HG03097 (cell line): ENCODE data around the gene ENO2.

Experiments
- ATAC-seq: cut with Tn5 transposase; IDR thresholded peaks from one replicate; pipeline ENCODE4 v1.9.1; 2021; ENCODE audit not compliant: unreplicated experiment, low FRiP score

The ENO2 gene

GRCh38 chr12:6959058-6959804 lies 44.9 kb downstream of the ENO2 start:
- ATAC-seq: peak; percentile 42

DNA sequence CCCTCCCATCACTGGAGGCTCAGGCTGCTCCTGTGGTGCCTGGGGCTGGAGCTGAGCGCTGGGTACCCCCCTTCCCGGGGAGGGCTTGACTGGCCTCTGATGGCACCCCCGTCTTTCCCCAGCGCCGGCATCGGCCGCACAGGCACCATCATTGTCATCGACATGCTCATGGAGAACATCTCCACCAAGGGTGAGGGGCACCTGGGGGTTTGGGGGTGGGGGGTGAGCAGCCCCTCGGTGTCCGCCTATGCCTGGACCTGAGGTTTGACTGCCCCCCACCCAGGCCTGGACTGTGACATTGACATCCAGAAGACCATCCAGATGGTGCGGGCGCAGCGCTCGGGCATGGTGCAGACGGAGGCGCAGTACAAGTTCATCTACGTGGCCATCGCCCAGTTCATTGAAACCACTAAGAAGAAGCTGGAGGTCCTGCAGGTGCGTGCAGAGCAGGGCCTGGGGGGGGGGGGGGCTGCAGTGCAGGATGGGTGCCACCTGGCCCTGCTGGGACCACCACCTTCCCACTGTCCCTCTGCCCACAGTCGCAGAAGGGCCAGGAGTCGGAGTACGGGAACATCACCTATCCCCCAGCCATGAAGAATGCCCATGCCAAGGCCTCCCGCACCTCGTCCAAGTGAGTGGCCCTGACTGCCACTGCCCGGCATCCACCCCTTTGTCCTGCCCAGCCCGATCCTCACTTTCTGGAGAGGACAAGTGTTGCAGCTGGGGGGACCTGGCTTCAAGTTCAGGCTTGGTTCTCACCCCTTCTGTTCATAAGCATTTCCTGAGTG lies 45.6 kb downstream of the ENO2 start:
- ATAC-seq: no peak

DNA sequence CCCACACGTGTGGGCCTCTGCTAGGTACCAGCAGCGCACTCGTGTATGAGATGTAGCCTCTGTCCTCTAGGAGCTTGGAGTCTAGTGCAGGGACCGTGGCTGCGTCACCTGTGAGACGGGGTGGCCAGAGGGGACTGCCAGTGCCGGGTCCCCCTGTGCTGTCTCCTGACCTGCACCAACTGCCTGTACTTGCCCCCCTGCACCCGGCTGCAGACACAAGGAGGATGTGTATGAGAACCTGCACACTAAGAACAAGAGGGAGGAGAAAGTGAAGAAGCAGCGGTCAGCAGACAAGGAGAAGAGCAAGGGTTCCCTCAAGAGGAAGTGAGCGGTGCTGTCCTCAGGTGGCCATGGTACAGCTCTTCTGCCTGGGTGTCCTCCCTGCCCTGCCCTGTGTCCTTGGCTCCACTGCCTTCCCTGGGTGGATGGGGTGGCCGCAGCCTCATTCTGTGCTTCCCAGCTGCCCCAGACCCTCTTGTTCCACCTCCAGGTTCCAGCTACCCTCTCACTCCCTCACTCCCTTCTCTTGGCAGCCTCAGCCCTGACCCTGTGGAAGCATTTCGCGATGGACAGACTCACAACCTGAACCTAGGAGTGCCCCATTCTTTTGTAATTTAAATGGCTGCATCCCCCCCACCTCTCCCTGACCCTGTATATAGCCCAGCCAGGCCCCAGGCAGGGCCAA lies 46.4 kb downstream of the ENO2 start:
- ATAC-seq: no peak

DNA sequence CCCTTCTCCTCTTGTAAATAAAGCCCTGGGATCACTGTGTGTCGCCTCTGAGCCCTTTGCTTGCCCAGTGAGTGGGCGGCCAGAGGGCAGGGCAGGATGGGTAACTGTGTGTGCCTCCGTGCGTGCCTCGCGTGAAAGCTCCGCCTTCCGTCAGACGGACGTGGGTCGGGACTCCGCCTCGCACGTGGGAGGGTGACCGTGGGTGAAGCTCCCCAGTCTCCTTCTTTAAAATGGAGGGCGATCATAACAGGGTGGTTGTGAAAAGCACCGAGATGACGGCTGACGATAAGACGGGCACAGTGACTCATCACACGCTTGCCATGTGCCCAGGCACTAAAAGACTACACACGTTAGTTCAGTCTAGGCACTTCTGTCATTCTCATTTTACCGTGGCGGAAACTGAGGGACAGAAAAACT lies 46.9 kb downstream of the ENO2 start:
- no peak for ATAC-seq

GRCh38 chr12:6961695-6962284 lies 47.4 kb downstream of the ENO2 start:
- ATAC-seq: no peak

DNA sequence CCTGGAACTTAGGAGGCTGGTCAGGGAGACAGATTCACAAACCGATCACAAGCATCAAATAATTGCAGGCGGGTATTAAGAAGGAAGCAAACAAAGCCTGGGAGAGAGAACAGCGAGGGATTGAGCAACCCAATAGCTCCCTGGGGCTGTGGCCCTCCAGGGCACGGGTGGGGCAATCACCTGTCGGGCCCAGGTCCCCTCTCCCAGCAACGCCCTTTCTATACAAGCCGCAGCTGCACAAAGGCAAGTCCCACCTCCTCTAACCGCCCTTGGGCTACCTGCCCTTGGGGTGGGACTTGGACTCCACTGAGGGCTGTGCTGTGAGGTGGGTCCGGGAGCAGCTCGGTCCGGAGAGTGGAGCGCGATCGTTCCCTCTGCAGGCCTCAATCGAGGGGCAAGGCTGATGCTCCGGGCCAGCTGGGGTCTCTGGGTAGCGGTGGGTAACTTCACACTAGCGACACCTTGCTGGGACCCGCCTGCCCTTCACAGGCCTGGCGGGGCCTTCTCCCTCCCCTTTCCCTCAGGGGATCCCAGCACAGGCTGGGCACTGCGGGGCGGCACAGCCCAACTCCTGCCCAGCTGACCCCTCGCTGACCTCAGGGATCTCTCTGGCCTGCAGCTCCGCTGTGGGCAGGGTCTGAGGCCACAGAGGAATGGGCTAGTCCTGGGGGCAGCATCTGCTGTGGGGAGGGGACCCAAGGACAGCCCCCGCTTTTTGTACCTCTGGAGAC lies 48.1 kb downstream of the ENO2 start:
- no peak for ATAC-seq

DNA sequence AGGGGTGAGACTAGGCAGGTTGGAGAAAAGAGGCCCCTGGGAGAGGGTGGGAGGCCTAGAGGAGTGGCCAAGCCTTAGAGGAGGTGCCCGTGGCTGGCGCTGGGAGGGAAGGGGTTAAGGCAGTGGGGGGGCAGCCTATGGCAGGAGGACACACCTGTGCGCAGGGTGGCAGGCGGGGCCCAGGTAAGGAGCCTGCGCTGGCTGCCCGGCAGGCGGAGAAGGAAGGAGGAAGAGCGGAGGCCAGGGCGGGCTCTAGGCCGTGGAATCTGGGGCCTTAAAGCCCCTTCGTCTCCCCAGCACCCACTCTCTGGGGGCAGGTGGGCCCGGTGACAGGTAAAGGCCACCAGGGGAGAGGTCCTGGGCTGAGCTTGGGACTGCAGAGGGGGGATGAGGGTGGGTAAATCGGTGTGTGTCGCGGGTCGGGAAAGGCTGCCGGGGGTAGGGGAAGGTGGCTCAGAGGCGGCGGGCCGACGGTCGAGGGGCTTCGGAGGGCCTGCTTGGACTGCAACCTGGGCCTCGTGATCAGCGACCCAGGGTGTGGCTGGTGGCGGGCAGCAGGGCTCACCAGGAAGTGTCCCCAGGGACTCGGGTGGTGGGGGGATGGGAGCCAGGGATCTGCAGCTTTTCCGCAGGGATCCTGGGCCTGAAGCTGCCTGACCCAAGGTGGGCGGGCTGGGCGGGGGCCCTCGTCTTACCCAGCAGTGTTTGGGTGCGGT lies 48.8 kb downstream of the ENO2 start:
- ATAC-seq: no peak

GRCh38 chr12:6963791-6964413 lies 49.5 kb downstream of the ENO2 start:
- ATAC-seq: no peak

- no peak for ATAC-seq
These were observed 50.2 kb downstream of the ENO2 start for GRCh38 chr12:6964605-6965025.

GRCh38 chr12:6965026-6965661 lies 50.8 kb downstream of the ENO2 start:
- peak; percentile 37 for ATAC-seq

GRCh38 chr12:6965714-6966113 lies 51.3 kb downstream of the ENO2 start:
- no peak for ATAC-seq

DNA sequence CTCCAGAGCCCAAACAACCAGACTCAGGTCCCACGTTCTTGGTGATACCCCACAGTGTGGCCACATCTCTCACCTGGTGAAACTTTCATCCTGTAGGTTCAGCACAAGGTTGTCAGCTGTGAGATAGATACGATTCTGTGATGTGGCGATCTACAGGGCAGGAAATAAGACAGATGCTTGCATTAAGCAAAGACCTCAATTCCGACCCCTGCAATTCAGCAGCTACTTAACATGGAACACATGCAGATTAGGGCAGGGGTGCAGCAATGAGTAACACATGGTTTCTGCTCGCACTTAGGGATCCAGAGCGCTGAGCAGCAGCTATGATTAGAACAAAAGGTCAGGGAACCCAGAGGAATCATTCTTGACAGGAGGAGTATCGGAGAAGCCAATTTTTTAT lies 52.0 kb downstream of the ENO2 start:
- no peak for ATAC-seq

- ATAC-seq: no peak
These were observed 53.3 kb downstream of the ENO2 start for GRCh38 chr12:6967651-6968100.

DNA sequence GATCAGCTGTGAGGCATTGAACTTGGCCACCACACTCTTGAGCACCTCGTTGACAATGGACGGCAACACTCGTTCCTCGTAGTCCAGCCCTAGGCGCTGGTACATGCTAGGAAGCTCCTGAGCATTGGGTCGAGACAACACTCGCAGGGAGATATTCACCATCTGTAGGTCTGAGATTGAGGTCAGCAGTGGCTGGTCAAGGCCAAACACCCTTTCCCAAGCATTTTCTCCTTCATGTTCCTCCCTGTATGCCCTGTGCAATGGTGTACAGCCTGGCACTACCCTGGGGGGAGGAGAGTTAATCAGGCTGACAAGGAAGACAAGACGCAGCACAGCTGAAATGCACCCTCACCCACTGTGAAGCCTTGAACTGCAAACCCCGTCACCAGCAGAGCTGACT lies 54.0 kb downstream of the ENO2 start:
- ATAC-seq: no peak

- peak; percentile 1 for ATAC-seq
These were observed 55.7 kb downstream of the ENO2 start for GRCh38 chr12:6970096-6970527.
